Caco-2 (cell line): ENCODE results near the gene RHEBL1. TPM values are rescaled to one million over a fixed set of nuclear protein-coding genes. Genes with fewer than 3 reads are reported as not detected.

Source experiments
- BruUV-seq: library from RNA; stranded (reverse); fragments of 400-500 nt; replicated peaks from 2 replicates; lab custom pipeline; 2021; lab: Mats Ljungman, UMichigan
- CTCF ChIA-PET: fragments of 300-600 bp; sonication (Branson Sonifier 250); formaldehyde crosslinking; loops from one replicate; lab custom pipeline; 2022; ENCODE audit warnings: antibody characterized with exemption; lab: Charles Lee
- POLR2A ChIA-PET: fragments of 300-600 bp; sonication (Branson Sonifier 250); formaldehyde crosslinking; loops from one replicate; lab custom pipeline; 2022; ENCODE audit warnings: antibody characterized with exemption; lab: Charles Lee
- DNase-seq, 2 experiments: peaks; one replicate each; pipeline versions ENCODE4 v3.0.0 to v3.0.0-alpha.2; 2020 to 2022
- H3K27me3 ChIP-seq: replicated peaks from 2 replicates; pipeline ENCODE4 v1.6.0; 2011; ENCODE audit warnings: low read length; ENCODE audit not compliant: control insufficient read depth, insufficient read depth
- H3K36me3 ChIP-seq: 2 replicates; pipeline ENCODE4 v1.5.1; 2011; ENCODE audit warnings: low read length; ENCODE audit not compliant: control insufficient read depth, insufficient read depth
- H3K4me1 ChIP-seq: fragments of 250-450 bp; sonication (Bioruptor Pico); 2 replicates; pipeline ENCODE4 v1.5.1; 2020; ENCODE audit warnings: mild to moderate bottlenecking
- H3K4me3 ChIP-seq: 2 replicates; pipeline ENCODE4 v1.5.1; 2011; ENCODE audit warnings: low read depth, mild to moderate bottlenecking, control low read depth, low read length
- H3K9me3 ChIP-seq: fragments of 250-450 bp; sonication (Bioruptor Pico); 2 replicates; pipeline ENCODE4 v1.5.1; 2020; ENCODE audit warnings: mild to moderate bottlenecking, moderate library complexity
- H3K27ac Mint-ChIP-seq: one replicate; pipeline ENCODE4 v1.8.0; 2022; ENCODE audit warnings: mixed read lengths; ENCODE audit not compliant: unreplicated experiment
- H3K27me3 Mint-ChIP-seq: one replicate; pipeline ENCODE4 v1.8.0; 2022; ENCODE audit warnings: mixed read lengths; ENCODE audit not compliant: insufficient read depth, unreplicated experiment
- H3K36me3 Mint-ChIP-seq: one replicate; pipeline ENCODE4 v1.8.0; 2022; ENCODE audit warnings: mild to moderate bottlenecking, mixed read lengths; ENCODE audit not compliant: insufficient read depth, unreplicated experiment
- H3K4me1 Mint-ChIP-seq: one replicate; pipeline ENCODE4 v1.8.0; 2022; ENCODE audit warnings: low read depth, mixed read lengths; ENCODE audit not compliant: unreplicated experiment
- H3K4me3 Mint-ChIP-seq: one replicate; pipeline ENCODE4 v1.8.0; 2022; ENCODE audit warnings: mild to moderate bottlenecking, moderate library complexity, mixed read lengths; ENCODE audit not compliant: unreplicated experiment
- H3K9me3 Mint-ChIP-seq: one replicate; pipeline ENCODE4 v1.8.0; 2022; ENCODE audit warnings: mixed read lengths; ENCODE audit not compliant: unreplicated experiment
- intact Hi-C: fragments of 100-400 bp; cut with micrococcal nuclease; formaldehyde crosslinking; loops from one replicate; pipeline ENCODE4 v1.10.0; 2022; ENCODE audit not compliant: unreplicated experiment
- total RNA-seq: library from RNA; stranded (reverse); gene quantifications from 2 replicates; pipeline ENCODE4 v1.2.3, GENCODE V29; 2022
- TF ChIP-seq, protein P1 (sequence below), 2 experiments: fragments of 200-600 bp in 1 of 2; IDR thresholded peaks; 1 replicate in 1 of 2; 2 replicates in 1 of 2; pipeline versions ENCODE4 v1.5.1 to v1.8.0; 2011 to 2022; ENCODE audit warnings: antibody characterized with exemption in 1 of 2, control low read depth in 1 of 2, inconsistent platforms in 1 of 2, low read depth in 1 of 2, low read length in 1 of 2, mild to moderate bottlenecking in 1 of 2, moderate library complexity in 1 of 2; ENCODE audit not compliant: insufficient read depth in 1 of 2, severe bottlenecking in 1 of 2, unreplicated experiment in 1 of 2

The RHEBL1 gene
- total RNA-seq, 1 experiment from 2014 or later: 2.5 TPM

DNA sequence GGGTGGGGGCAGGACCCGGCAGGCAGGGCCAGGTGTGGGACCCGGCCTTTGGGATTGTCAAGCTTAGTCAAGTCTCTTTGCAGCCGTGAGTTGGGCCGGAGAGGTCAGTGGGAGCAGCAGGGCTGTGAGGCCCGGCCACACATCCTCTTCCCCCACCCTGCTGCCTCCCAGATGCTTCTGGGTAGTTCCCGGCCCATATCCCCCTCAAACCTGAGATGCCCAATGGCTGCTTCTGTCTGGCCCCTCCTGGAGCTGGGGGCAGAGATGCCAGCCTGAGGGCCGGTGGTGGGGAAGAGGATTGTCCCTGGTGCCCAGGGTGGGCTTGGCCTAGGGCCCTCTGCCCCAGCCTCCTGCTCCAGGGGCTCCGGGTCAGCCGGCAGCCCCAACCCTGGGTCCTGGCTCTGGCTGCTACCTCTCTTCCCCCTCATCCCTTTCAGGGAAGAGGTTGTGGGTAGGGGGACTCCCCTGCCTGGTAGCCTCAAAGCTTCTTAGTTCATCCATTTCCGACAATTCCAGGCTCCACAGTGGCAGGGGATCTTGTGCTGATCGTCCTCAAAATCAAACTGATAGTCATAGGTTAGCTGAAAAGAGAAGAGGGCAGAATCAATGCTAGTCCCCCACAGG lies 48.4 kb downstream of the RHEBL1 start:
- no peaks in the 10 kb centered on the region for H3K9me3 ChIP-seq
- Mint-ChIP-seq H3K4me3 (no peak overlapping the region), H3K4me1 (peaks cover 16% of the 10 kb centered on the region), H3K27me3 (no peaks in the 10 kb centered on the region), H3K9me3 (no peaks in the 10 kb centered on the region), H3K27ac (no peak overlapping the region), H3K36me3 (peaks cover 82% of the 10 kb centered on the region)
- no TSS peak for BruUV-seq
- ChIA-PET POLR2A (no interaction called here), CTCF (interaction anchor here (0.7 to 0.8 kb wide), 2 partner anchors 88 to 235 kb away, joined by 3 to 4 read pairs; no protein-coding TSS in a partner anchor)
- H3K4me1 ChIP-seq: 0 out of 2 replicates have a peak, but pooled peaks cover 4% of the 10 kb centered on the region
- H3K36me3 ChIP-seq: peaks cover 5% of the 10 kb centered on the region
- H3K4me3 ChIP-seq: no peak overlapping the region
- intact Hi-C loops: no loop called here
- peak; percentile 2 to 39 for DNase-seq
- H3K27me3 ChIP-seq: no peaks in the 10 kb centered on the region
- TF ChIP-seq, protein P1, sequence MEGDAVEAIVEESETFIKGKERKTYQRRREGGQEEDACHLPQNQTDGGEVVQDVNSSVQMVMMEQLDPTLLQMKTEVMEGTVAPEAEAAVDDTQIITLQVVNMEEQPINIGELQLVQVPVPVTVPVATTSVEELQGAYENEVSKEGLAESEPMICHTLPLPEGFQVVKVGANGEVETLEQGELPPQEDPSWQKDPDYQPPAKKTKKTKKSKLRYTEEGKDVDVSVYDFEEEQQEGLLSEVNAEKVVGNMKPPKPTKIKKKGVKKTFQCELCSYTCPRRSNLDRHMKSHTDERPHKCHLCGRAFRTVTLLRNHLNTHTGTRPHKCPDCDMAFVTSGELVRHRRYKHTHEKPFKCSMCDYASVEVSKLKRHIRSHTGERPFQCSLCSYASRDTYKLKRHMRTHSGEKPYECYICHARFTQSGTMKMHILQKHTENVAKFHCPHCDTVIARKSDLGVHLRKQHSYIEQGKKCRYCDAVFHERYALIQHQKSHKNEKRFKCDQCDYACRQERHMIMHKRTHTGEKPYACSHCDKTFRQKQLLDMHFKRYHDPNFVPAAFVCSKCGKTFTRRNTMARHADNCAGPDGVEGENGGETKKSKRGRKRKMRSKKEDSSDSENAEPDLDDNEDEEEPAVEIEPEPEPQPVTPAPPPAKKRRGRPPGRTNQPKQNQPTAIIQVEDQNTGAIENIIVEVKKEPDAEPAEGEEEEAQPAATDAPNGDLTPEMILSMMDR (IDR thresholded peaks at IDR 0.05; ENCODE audit: insufficient read depth in 1 of 2, low read depth in 1 of 2, low read length in 1 of 2, severe bottlenecking in 1 of 2, unreplicated experiment in 1 of 2): no peak

DNA sequence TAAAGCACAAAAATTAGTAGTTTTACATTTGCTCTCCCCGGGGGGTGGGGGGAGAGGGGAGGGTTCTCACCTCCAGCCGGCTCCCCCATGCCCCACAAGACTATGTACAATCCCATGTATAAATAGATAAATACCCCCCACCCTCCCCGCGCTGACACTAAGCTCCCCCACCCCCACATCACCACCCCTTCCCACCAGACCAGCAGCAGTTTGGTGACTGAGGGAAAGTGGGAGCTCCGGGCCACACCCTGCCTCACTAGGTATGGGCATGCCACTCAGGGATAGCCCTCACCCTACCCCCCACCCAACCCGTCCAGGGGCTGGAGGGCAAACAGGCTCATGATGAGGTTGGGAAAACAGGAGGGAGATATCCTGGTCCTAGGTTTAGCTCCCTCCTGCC lies 49.3 kb downstream of the RHEBL1 start:
- Histone ChIP-seq H3K27me3 (no peaks in the 10 kb centered on the region), H3K4me1 (0 out of 2 replicates have a peak, but pooled peaks cover 4% of the 10 kb centered on the region), H3K36me3 (no peaks in the 10 kb centered on the region), H3K4me3 (no peak overlapping the region), H3K9me3 (no peaks in the 10 kb centered on the region)
- H3K27ac Mint-ChIP-seq: no peak overlapping the region
- peak in 1 of 2 experiments; percentile 28 for DNase-seq
- ChIA-PET CTCF (interaction anchor here (0.6 to 2.1 kb wide), 9 partner anchors 19 to 267 kb away, joined by 3 to 33 read pairs (median 5); partner anchors contain the start of genes DDN and LMBR1L), POLR2A (interaction anchor here (0.9 kb wide), 1 partner anchor 24 kb away, joined by 4 read pairs; no protein-coding TSS in a partner anchor)
- H3K4me3 Mint-ChIP-seq: no peak overlapping the region
- no peaks in the 10 kb centered on the region for H3K9me3 Mint-ChIP-seq
- peaks cover 79% of the 10 kb centered on the region for H3K36me3 Mint-ChIP-seq
- intact Hi-C loops: no loop called here
- no TSS peak for BruUV-seq
- TF ChIP-seq, protein P1 (IDR thresholded peaks at IDR 0.05; ENCODE audit: insufficient read depth in 1 of 2, low read depth in 1 of 2, low read length in 1 of 2, severe bottlenecking in 1 of 2, unreplicated experiment in 1 of 2): no peak
- H3K27me3 Mint-ChIP-seq: no peaks in the 10 kb centered on the region
- peaks cover 19% of the 10 kb centered on the region for H3K4me1 Mint-ChIP-seq

DNA sequence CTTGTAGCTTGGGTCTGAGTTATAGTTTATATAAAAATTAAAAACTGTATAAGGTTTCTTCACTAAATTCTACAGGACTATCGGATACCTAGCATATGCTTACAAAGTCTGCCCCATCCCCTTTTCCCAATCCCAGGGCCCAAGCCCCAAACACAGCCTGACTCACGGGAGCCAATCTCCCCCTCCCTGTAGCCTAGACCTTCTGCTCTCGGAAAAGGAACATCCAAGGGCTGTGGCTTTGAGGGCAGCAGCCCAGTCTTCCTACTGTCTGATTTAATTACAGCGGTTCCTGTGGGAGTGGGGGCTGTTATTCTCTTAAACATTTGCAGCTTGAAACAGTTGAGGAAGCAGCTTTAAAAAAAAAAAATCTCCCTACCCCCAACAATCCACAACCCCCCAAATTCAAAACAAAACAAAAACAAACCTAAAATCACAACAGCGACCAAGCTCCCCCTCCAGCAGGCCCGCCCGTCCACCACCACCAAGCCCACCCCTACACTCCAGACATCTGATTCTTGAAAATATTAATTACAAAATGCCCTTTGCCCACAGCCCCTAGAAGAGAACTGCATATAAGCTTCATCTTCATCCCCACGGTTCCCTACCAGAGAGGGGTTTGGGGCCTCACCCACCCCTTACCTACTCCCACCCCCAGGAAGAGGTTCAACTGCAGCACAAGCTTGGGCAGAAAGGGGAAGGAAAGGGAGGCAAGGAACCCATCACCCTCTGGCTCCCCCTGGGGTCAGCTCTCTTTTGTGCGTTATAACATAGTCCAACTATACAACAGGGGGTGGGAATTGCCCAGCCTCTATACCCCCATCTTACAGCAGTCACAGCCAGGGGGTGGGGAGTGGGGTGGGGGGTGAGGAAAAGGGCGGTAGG lies 50.1 kb downstream of the RHEBL1 start:
- DNase-seq: peak; percentile 67 to 69
- intact Hi-C loops: no loop called here
- no peaks in the 10 kb centered on the region for H3K9me3 ChIP-seq
- Mint-ChIP-seq H3K4me1 (peaks cover 19% of the 10 kb centered on the region), H3K9me3 (no peaks in the 10 kb centered on the region), H3K36me3 (peaks cover 75% of the 10 kb centered on the region), H3K27me3 (no peaks in the 10 kb centered on the region), H3K4me3 (peak overlapping the region; percentile 91), H3K27ac (peak overlapping the region; percentile 98)
- TF ChIP-seq, protein P1 (IDR thresholded peaks at IDR 0.05; ENCODE audit: insufficient read depth in 1 of 2, low read depth in 1 of 2, low read length in 1 of 2, severe bottlenecking in 1 of 2, unreplicated experiment in 1 of 2): peak; percentile 36 to 69
- no TSS peak for BruUV-seq
- no peaks in the 10 kb centered on the region for H3K36me3 ChIP-seq
- peak overlapping the region; percentile 73 for H3K4me3 ChIP-seq
- POLR2A ChIA-PET: interaction anchor here (0.6 to 0.9 kb wide), 2 partner anchors 23 to 129 kb away, joined by 3 to 4 read pairs; no protein-coding TSS in a partner anchor
- H3K27me3 ChIP-seq: no peaks in the 10 kb centered on the region
- CTCF ChIA-PET: interaction anchor here (0.6 to 2.1 kb wide), 13 partner anchors 10 to 266 kb away, joined by 3 to 33 read pairs (median 5); partner anchors contain the start of genes DDN and LMBR1L
- 0 out of 2 replicates have a peak, but pooled peaks cover 4% of the 10 kb centered on the region for H3K4me1 ChIP-seq
